GM12878 (cell line): ENCODE measurements around the gene SCN5A. TPM values are rescaled to one million over a fixed set of nuclear protein-coding genes. Genes with fewer than 3 reads are reported as not detected.

Source experiments
- ATAC-seq: fragments of 200-7000 bp; cut with Tn5 transposase; 3 replicates; pipeline ENCODE4 v1.9.1; 2020; ENCODE audit warnings: mild to moderate bottlenecking, moderate library complexity
- BruUV-seq: library from RNA; stranded (reverse); fragments of 400-500 nt; replicated peaks from 2 replicates; lab custom pipeline; 2021; lab: Mats Ljungman, UMichigan
- CTCF ChIA-PET: fragments of 300-600 bp; sonication (Branson Sonifier 250); formaldehyde crosslinking; extraction: SDS; loops from one replicate; lab custom pipeline; 2021; ENCODE audit warnings: inconsistent platforms; lab: Yijun Ruan, JAX
- POLR2A ChIA-PET: fragments of 350-600 bp; formaldehyde crosslinking; extraction: SDS; loops from one replicate; lab custom pipeline; 2021; ENCODE audit warnings: inconsistent platforms; lab: Charles Lee
- RAD21 ChIA-PET: fragments of 300-600 bp; sonication (Branson Sonifier 250); formaldehyde crosslinking; loops from one replicate; lab custom pipeline; 2023; ENCODE audit warnings: antibody characterized with exemption; ENCODE audit not compliant: unreplicated experiment; lab: Charles Lee
- SMC1A ChIA-PET: fragments of 300-600 bp; sonication (Branson Sonifier 250); formaldehyde crosslinking; loops from one replicate; lab custom pipeline; 2023; ENCODE audit not compliant: unreplicated experiment, uncharacterized antibody; lab: Charles Lee
- DNase-seq: peaks from one replicate; pipeline ENCODE4 v3.0.0-alpha.2; 2011; ENCODE audit warnings: low read depth, low spot score
- FAIRE-seq: peaks from 3 replicates; lab custom pipeline; 2011; peaks lifted over from hg19 to GRCh38; lab: Jason Lieb, UNC
- H2AFZ ChIP-seq: 2 replicates; pipeline ENCODE4 v1.6.0; 2011; ENCODE audit warnings: low read depth, low read length, control low read depth; ENCODE audit not compliant: control insufficient read depth
- H3K27ac ChIP-seq: 2 replicates; pipeline ENCODE4 v1.5.1; 2011; ENCODE audit warnings: control low read depth; ENCODE audit not compliant: control insufficient read depth, insufficient read depth
- H3K27me3 ChIP-seq, 2 experiments: replicated peaks in 1 of 2; 2 replicates each; pipeline versions ENCODE4 v1.6.0 to v1.6.1; 2011; ENCODE audit warnings: low read length in 1 of 2; ENCODE audit not compliant: control insufficient read depth in 2 of 2, insufficient read depth in 2 of 2
- H3K36me3 ChIP-seq, 2 experiments: 2 replicates each; pipeline ENCODE4 v1.5.1; 2011; ENCODE audit warnings: low read length in 1 of 2; ENCODE audit not compliant: control insufficient read depth in 2 of 2, insufficient read depth in 2 of 2
- H3K4me1 ChIP-seq: 2 replicates; pipeline ENCODE4 v1.6.1; 2011; ENCODE audit warnings: mild to moderate bottlenecking, low read length, moderate library complexity, mixed read lengths; ENCODE audit not compliant: control insufficient read depth, insufficient read depth
- H3K4me2 ChIP-seq: 2 replicates; pipeline ENCODE4 v1.6.0; 2011; ENCODE audit warnings: control low read depth; ENCODE audit not compliant: control insufficient read depth, insufficient read depth
- H3K4me3 ChIP-seq: fragments of 200-600 bp; sonication (generic); 2 replicates; pipeline ENCODE4 v1.5.1; 2016
- H3K79me2 ChIP-seq: 2 replicates; pipeline ENCODE4 v1.6.0; 2011; ENCODE audit warnings: low read length; ENCODE audit not compliant: control insufficient read depth, insufficient read depth
- H3K9ac ChIP-seq: 2 replicates; pipeline ENCODE4 v1.8.0; 2011; ENCODE audit warnings: low read length, control low read depth, mixed read lengths; ENCODE audit not compliant: control insufficient read depth, insufficient read depth
- H3K9me3 ChIP-seq: replicated peaks from 3 replicates; pipeline ENCODE4 v1.5.1; 2011; ENCODE audit warnings: mild to moderate bottlenecking, low read length; ENCODE audit not compliant: control insufficient read depth, insufficient read depth
- H4K20me1 ChIP-seq: 2 replicates; pipeline ENCODE4 v1.6.0; 2011; ENCODE audit not compliant: control insufficient read depth, insufficient read depth
- CBX3 ChIP-seq: fragments of 200-600 bp; sonication (generic); IDR thresholded peaks from 2 replicates; pipeline ENCODE4 v1.6.1; 2016; ENCODE audit warnings: low read depth, borderline replicate concordance
- EP300 ChIP-seq, 2 experiments: fragments of 150-350 bp in 1 of 2; IDR thresholded peaks; 2 replicates each; pipeline ENCODE4 v1.6.1; 2011 to 2012; ENCODE audit warnings: low read depth in 2 of 2, low read length in 2 of 2, borderline replicate concordance in 1 of 2, improper control_type of control experiment in 1 of 2, inconsistent platforms in 1 of 2; ENCODE audit not compliant: control insufficient read depth in 1 of 2
- HCFC1 ChIP-seq: fragments of 150-350 bp; IDR thresholded peaks from 2 replicates; pipeline ENCODE4 v1.6.1; 2014; ENCODE audit warnings: low read length
- KDM1A ChIP-seq: fragments of 200-600 bp; sonication (generic); IDR thresholded peaks from 2 replicates; pipeline ENCODE4 v1.6.1; 2016; ENCODE audit warnings: borderline replicate concordance
- KLF5 ChIP-seq: fragments of 450-650 bp; IDR thresholded peaks from 2 replicates; pipeline ENCODE4 v1.6.1; 2014; ENCODE audit warnings: mild to moderate bottlenecking; ENCODE audit not compliant: partially characterized antibody
- MXI1 ChIP-seq: fragments of 150-350 bp; IDR thresholded peaks from 2 replicates; pipeline ENCODE4 v1.6.1; 2011; ENCODE audit warnings: low read depth, mild to moderate bottlenecking, inconsistent platforms, low read length, improper control_type of control experiment
- NBN ChIP-seq: fragments of 450-650 bp; IDR thresholded peaks from 2 replicates; pipeline ENCODE4 v1.6.1; 2016
- NR2C2 ChIP-seq: IDR thresholded peaks from 2 replicates; pipeline ENCODE4 v1.6.1; 2011; ENCODE audit warnings: borderline replicate concordance, low read depth; ENCODE audit not compliant: control insufficient read depth, insufficient read length
- NR2F1 ChIP-seq: fragments of 450-650 bp; conservative IDR thresholded peaks from 2 replicates; pipeline ENCODE4 v1.6.1; 2017; ENCODE audit warnings: mild to moderate bottlenecking
- PML ChIP-seq: IDR thresholded peaks from 2 replicates; pipeline ENCODE4 v1.6.1; 2012; ENCODE audit warnings: low read length, inconsistent platforms
- SREBF1 ChIP-seq: IDR thresholded peaks from 2 replicates; pipeline ENCODE4 v1.6.1; 2012; ENCODE audit warnings: mild to moderate bottlenecking, low read length
- ZNF24 ChIP-seq: fragments of 450-650 bp; IDR thresholded peaks from 2 replicates; pipeline ENCODE4 v1.6.1; 2017; ENCODE audit warnings: antibody characterized with exemption, mild to moderate bottlenecking
- WGBS: methylation state at CpG from one replicate; pipeline ENCODE4 v1.1.6; 2016; ENCODE audit warnings: low lambda C conversion rate; ENCODE audit not compliant: insufficient replicate concordance, insufficient coverage; ENCODE audit errors: missing lambda C conversion rate; 5-methylcytosine and 5-hydroxymethylcytosine counted together
- in situ Hi-C: fragments of 300-500 bp; cut with MboI; formaldehyde crosslinking; loops from 9 replicates; pipeline ENCODE4 v1.14.3; 2018; ENCODE audit warnings: mixed read lengths
- intact Hi-C: fragments of 100-400 bp; cut with micrococcal nuclease; formaldehyde crosslinking; loops from one replicate; pipeline ENCODE4 v1.14.2; 2022; ENCODE audit not compliant: unreplicated experiment
- polyA plus RNA-seq, 11 experiments: library from polyadenylated mRNA; depleted of rRNA in 4 of 11; unstranded in 6 of 11; stranded (reverse) in 5 of 11; fragments of >200 nt; fragmentation: Nextera tagmentation in 4 of 11; fragmentation: Illumina TruSeq in 1 of 11; extraction: Ambion mirVana in 4 of 11; extraction: Trizol in 1 of 11; gene quantifications; 1 replicate in 1 of 11; 2 replicates in 10 of 11; pipeline versions ENCODE4 v1.2.1 to v1.2.3, GENCODE V29; 2011 to 2016; ENCODE audit warnings: inconsistent platforms in 2 of 11, missing spikeins in 2 of 11, low read depth in 1 of 11
- total RNA-seq, 4 experiments: library from RNA; depleted of rRNA in 3 of 4; stranded (reverse); fragments of >200 nt in 3 of 4; fragmentation: Illumina TruSeq in 1 of 4; extraction: Trizol in 1 of 4; gene quantifications; 2 replicates each; pipeline versions ENCODE4 v1.2.1 to v1.2.3, GENCODE V29; 2013 to 2021
- TF ChIP-seq, protein P1 (sequence below): fragments of 450-650 bp; IDR thresholded peaks from 2 replicates; pipeline ENCODE4 v1.6.1; 2016; ENCODE audit warnings: mild to moderate bottlenecking, moderate library complexity, borderline replicate concordance

SCN5A gene
- total and polyA plus RNA-seq, 10 of the 15 experiments (the other 5 are each of a cell fraction or from before 2014, with no cell fraction given), result not detected

DNA sequence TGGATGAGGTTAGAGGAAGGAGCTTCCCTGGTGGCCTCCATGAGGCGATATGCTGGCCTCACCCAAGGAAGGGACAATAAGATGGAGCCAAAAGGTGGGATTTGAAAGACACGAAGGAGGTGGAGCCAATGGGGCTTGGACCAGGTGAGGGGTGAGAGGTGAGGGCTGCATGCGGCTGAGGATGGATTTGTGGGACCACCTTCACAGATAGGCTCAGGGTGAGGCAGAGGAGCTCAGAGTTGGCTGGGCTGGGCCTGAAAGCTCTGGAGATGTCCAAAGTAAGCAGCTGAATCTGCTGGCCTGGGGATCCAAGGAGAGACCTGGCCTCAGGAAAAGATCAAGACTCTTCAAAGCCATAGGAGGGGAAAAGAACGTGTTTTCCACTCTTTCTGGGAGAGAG is 103.5 kb downstream of the SCN5A start:
- ChIA-PET RAD21 (no interaction called here), SMC1A (no interaction called here), POLR2A (no interaction called here), CTCF (interaction anchor here (0.7 to 2.1 kb wide), 2 partner anchors 25 to 70 kb away, joined by 3 to 5 read pairs; no protein-coding TSS in a partner anchor)
- Histone ChIP-seq H3K9ac (no peak overlapping the region), H3K4me3 (no peak overlapping the region), H3K36me3 (no peaks in the 10 kb centered on the region), H3K27ac (no peak overlapping the region), H2AFZ (no peak overlapping the region), H4K20me1 (no peaks in the 10 kb centered on the region), H3K79me2 (no peaks in the 10 kb centered on the region), H3K9me3 (no peaks in the 10 kb centered on the region), H3K27me3 (no peaks in the 10 kb centered on the region), H3K4me2 (no peak overlapping the region), H3K4me1 (no peaks in the 10 kb centered on the region)
- in situ Hi-C loops, result no loop called here
- BruUV-seq, result no TSS peak
- no peak for TF ChIP-seq CBX3
- no peak for TF ChIP-seq MXI1
- DNase-seq (no peak), FAIRE-seq (no peak), ATAC-seq (no peak)
- intact Hi-C loops, result no loop called here
- WGBS, result 22% methylated on average over 4 of the region's 4 CpGs

DNA sequence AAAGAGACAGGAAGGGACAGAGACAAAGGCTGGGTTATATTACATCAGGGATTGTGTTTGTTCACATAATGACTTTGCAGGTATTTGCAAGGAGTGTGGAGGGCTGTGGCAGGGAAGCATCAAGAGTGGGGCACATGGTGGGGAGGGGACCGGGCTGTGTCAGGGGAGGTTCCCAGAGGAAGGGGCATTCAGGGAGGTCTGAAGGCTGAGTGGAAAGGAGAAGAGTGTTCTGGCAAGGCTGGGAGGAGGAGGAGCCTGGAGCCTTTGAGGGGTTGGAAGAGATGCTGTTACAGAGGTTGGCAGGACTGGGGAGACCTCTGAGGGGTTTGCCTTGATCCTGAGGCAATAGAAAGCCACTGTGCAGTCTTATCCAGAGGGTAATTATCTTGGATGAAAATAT is 103.9 kb downstream of the SCN5A start:
- Histone ChIP-seq H2AFZ (no peak overlapping the region), H3K4me2 (no peak overlapping the region), H3K27ac (no peak overlapping the region), H3K4me1 (no peaks in the 10 kb centered on the region), H3K4me3 (no peak overlapping the region), H3K9ac (no peak overlapping the region), H3K27me3 (no peaks in the 10 kb centered on the region), H4K20me1 (no peaks in the 10 kb centered on the region), H3K36me3 (no peaks in the 10 kb centered on the region), H3K9me3 (no peaks in the 10 kb centered on the region), H3K79me2 (no peaks in the 10 kb centered on the region)
- ChIA-PET POLR2A (no interaction called here), CTCF (interaction anchor here (0.7 to 2.1 kb wide), 2 partner anchors 24 to 70 kb away, joined by 3 to 5 read pairs; no protein-coding TSS in a partner anchor), SMC1A (no interaction called here), RAD21 (interaction anchor here (0.7 kb wide), 1 partner anchor 49 kb away, joined by 3 read pairs; the partner anchor contains the start of gene EXOG)
- in situ Hi-C loops (no loop called here), intact Hi-C loops (no loop called here)
- ATAC-seq, result no peak
- TF ChIP-seq NR2C2 (no peak), SREBF1 (no peak), HCFC1 (no peak), KLF5 (no peak), KDM1A (no peak), NR2F1 (no peak), ZNF24 (no peak), PML (no peak), NBN (no peak), EP300 (IDR thresholded peaks at IDR 0.05; ENCODE audit: borderline replicate concordance in 1 of 2, control insufficient read depth in 1 of 2, low read depth in 2 of 2, low read length in 2 of 2) (no peak)
- TF ChIP-seq, protein P1, sequence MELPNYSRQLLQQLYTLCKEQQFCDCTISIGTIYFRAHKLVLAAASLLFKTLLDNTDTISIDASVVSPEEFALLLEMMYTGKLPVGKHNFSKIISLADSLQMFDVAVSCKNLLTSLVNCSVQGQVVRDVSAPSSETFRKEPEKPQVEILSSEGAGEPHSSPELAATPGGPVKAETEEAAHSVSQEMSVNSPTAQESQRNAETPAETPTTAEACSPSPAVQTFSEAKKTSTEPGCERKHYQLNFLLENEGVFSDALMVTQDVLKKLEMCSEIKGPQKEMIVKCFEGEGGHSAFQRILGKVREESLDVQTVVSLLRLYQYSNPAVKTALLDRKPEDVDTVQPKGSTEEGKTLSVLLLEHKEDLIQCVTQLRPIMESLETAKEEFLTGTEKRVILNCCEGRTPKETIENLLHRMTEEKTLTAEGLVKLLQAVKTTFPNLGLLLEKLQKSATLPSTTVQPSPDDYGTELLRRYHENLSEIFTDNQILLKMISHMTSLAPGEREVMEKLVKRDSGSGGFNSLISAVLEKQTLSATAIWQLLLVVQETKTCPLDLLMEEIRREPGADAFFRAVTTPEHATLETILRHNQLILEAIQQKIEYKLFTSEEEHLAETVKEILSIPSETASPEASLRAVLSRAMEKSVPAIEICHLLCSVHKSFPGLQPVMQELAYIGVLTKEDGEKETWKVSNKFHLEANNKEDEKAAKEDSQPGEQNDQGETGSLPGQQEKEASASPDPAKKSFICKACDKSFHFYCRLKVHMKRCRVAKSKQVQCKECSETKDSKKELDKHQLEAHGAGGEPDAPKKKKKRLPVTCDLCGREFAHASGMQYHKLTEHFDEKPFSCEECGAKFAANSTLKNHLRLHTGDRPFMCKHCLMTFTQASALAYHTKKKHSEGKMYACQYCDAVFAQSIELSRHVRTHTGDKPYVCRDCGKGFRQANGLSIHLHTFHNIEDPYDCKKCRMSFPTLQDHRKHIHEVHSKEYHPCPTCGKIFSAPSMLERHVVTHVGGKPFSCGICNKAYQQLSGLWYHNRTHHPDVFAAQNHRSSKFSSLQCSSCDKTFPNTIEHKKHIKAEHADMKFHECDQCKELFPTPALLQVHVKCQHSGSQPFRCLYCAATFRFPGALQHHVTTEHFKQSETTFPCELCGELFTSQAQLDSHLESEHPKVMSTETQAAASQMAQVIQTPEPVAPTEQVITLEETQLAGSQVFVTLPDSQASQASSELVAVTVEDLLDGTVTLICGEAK, result no peak
- no TSS peak for BruUV-seq
- 29% methylated on average over 1 of the region's 1 CpG for WGBS
- FAIRE-seq, result no peak
- no peak for DNase-seq
